IMR-90 (cell line): ENCODE measurements around the gene PNPLA2. TPM values are rescaled to one million over a fixed set of nuclear protein-coding genes. Genes with fewer than 3 reads are reported as not detected.

ENCODE experiments used
- ATAC-seq: fragments of 200-7000 bp; cut with Tn5 transposase; 2 replicates; pipeline ENCODE4 v1.9.1; 2020; ENCODE audit warnings: low read depth, mild to moderate bottlenecking, moderate library complexity
- BruUV-seq: library from RNA; stranded (reverse); fragments of 400-500 nt; replicated peaks from 2 replicates; lab custom pipeline; 2021; lab: Mats Ljungman, UMichigan
- CTCF ChIA-PET: fragments of 300-600 bp; formaldehyde crosslinking; extraction: SDS; loops from one replicate; lab custom pipeline; 2021; ENCODE audit warnings: antibody characterized with exemption; lab: Yijun Ruan, JAX
- POLR2A ChIA-PET: fragments of 300-600 bp; sonication (Branson Sonifier 250); formaldehyde crosslinking; loops from one replicate; lab custom pipeline; 2022; ENCODE audit warnings: antibody characterized with exemption; ENCODE audit not compliant: unreplicated experiment; lab: Charles Lee
- DNase-seq: peaks from one replicate; pipeline ENCODE4 v3.0.0; 2013
- H2AFZ ChIP-seq: replicated peaks from 2 replicates; pipeline ENCODE3; 2013; ENCODE audit warnings: low read length, mild to moderate bottlenecking; ENCODE audit not compliant: poor library complexity
- H2AK5ac ChIP-seq: 2 replicates; pipeline ENCODE4 v1.6.1; 2013; ENCODE audit warnings: low read depth, low read length, inconsistent platforms
- H2AK9ac ChIP-seq: replicated peaks from 2 replicates; pipeline ENCODE3; 2013; ENCODE audit warnings: mild to moderate bottlenecking, low read depth, low read length, moderate library complexity; ENCODE audit not compliant: poor library complexity
- H2BK120ac ChIP-seq: 2 replicates; pipeline ENCODE4 v1.6.1; 2013; ENCODE audit warnings: low read depth, low read length, inconsistent platforms
- H2BK15ac ChIP-seq: 3 replicates; pipeline ENCODE4 v1.6.1; 2013; ENCODE audit warnings: low read depth, low read length, inconsistent platforms
- H2BK20ac ChIP-seq: 2 replicates; pipeline ENCODE4 v1.6.1; 2013; ENCODE audit warnings: low read depth, mild to moderate bottlenecking, inconsistent platforms, low read length, moderate library complexity
- H2BK5ac ChIP-seq: 2 replicates; pipeline ENCODE4 v1.6.1; 2013; ENCODE audit warnings: mild to moderate bottlenecking, low read depth, low read length, inconsistent platforms; ENCODE audit not compliant: poor library complexity, severe bottlenecking
- H3K14ac ChIP-seq: replicated peaks from 2 replicates; pipeline ENCODE4 v1.6.1; 2013; ENCODE audit warnings: low read depth, low read length, inconsistent platforms
- H3K18ac ChIP-seq: 2 replicates; pipeline ENCODE4 v1.6.1; 2013; ENCODE audit warnings: low read depth, low read length, control low read depth
- H3K23ac ChIP-seq: 2 replicates; pipeline ENCODE4 v1.6.1; 2013; ENCODE audit warnings: low read depth, low read length, inconsistent platforms
- H3K27ac ChIP-seq: 2 replicates; pipeline ENCODE4 v1.5.1; 2013; ENCODE audit warnings: mild to moderate bottlenecking, control low read depth, low read length; ENCODE audit not compliant: insufficient read depth
- H3K27me3 ChIP-seq: 2 replicates; pipeline ENCODE4 v1.6.1; 2013; ENCODE audit warnings: low read length; ENCODE audit not compliant: control insufficient read depth, insufficient read depth
- H3K36me3 ChIP-seq: 2 replicates; pipeline ENCODE4 v1.6.1; 2013; ENCODE audit warnings: low read length, mixed read lengths; ENCODE audit not compliant: control insufficient read depth, insufficient read depth
- H3K4ac ChIP-seq: 2 replicates; pipeline ENCODE4 v1.6.1; 2013; ENCODE audit warnings: low read depth, low read length, inconsistent platforms
- H3K4me1 ChIP-seq: 2 replicates; pipeline ENCODE4 v1.6.1; 2013; ENCODE audit warnings: low read length, mixed read lengths; ENCODE audit not compliant: control insufficient read depth, insufficient read depth
- H3K4me2 ChIP-seq: 2 replicates; pipeline ENCODE4 v1.6.1; 2013; ENCODE audit warnings: low read depth, mild to moderate bottlenecking, control low read depth, low read length, moderate library complexity
- H3K4me3 ChIP-seq: 2 replicates; pipeline ENCODE4 v1.5.1; 2013; ENCODE audit warnings: low read depth, mild to moderate bottlenecking, control low read depth, low read length, moderate library complexity; ENCODE audit not compliant: insufficient read depth
- H3K56ac ChIP-seq: 2 replicates; pipeline ENCODE4 v1.6.1; 2013; ENCODE audit warnings: low read length, inconsistent platforms; ENCODE audit not compliant: insufficient read depth; ENCODE audit errors: extremely low read depth
- H3K79me1 ChIP-seq, 2 experiments: 2 replicates each; pipeline ENCODE4 v1.6.1; 2013; ENCODE audit warnings: low read length in 2 of 2, inconsistent platforms in 1 of 2, low read depth in 1 of 2
- H3K9ac ChIP-seq: 2 replicates; pipeline ENCODE4 v1.6.1; 2013; ENCODE audit warnings: low read depth, low read length, control low read depth
- H3K9me1 ChIP-seq: 2 replicates; pipeline ENCODE4 v1.6.1; 2013; ENCODE audit warnings: low read length, inconsistent platforms; ENCODE audit not compliant: insufficient read depth
- H3K9me3 ChIP-seq: 2 replicates; pipeline ENCODE4 v1.6.1; 2013; ENCODE audit warnings: low read length; ENCODE audit not compliant: control insufficient read depth, insufficient read depth
- H4K20me1 ChIP-seq: 2 replicates; pipeline ENCODE4 v1.6.1; 2013; ENCODE audit warnings: low read length, inconsistent platforms; ENCODE audit not compliant: insufficient read depth
- H4K5ac ChIP-seq: 2 replicates; pipeline ENCODE4 v1.6.1; 2013; ENCODE audit warnings: mild to moderate bottlenecking, low read depth, low read length, control low read depth
- H4K8ac ChIP-seq, 2 experiments: 2 replicates each; pipeline ENCODE4 v1.6.1; 2013; ENCODE audit warnings: low read depth in 2 of 2, low read length in 2 of 2, control low read depth in 1 of 2, inconsistent platforms in 1 of 2
- H4K91ac ChIP-seq: 2 replicates; pipeline ENCODE4 v1.6.1; 2013; ENCODE audit warnings: low read depth, low read length, inconsistent platforms; ENCODE audit not compliant: insufficient read depth
- MAZ ChIP-seq: IDR thresholded peaks from 2 replicates; pipeline ENCODE4 v1.6.1; 2012; ENCODE audit warnings: low read depth, mild to moderate bottlenecking, low read length, improper control_type of control experiment, moderate library complexity, borderline replicate concordance
- RAD21 ChIP-seq: IDR thresholded peaks from 2 replicates; pipeline ENCODE4 v1.6.1; 2012; ENCODE audit warnings: low read length, improper control_type of control experiment
- WGBS, 2 experiments: methylation state at CpG; one replicate each; pipeline versions ENCODE4 v1.1.5 to v1.1.7; 2013; ENCODE audit warnings: missing lambda C conversion rate in 2 of 2; ENCODE audit not compliant: insufficient read length in 1 of 2; ENCODE audit errors: extremely low coverage in 2 of 2; 5-methylcytosine and 5-hydroxymethylcytosine counted together
- dilution Hi-C: fragments of 300-500 bp; cut with HindIII; formaldehyde crosslinking; loops from one replicate; pipeline ENCODE4 v1.14.3; 2018; ENCODE audit warnings: low sequenced_read_pairs; ENCODE audit not compliant: unreplicated experiment
- in situ Hi-C: fragments of 300-500 bp; cut with MboI; formaldehyde crosslinking; loops from 3 replicates; pipeline ENCODE4 v1.14.3; 2019; ENCODE audit warnings: low sequenced_read_pairs, inconsistent platforms, mixed read lengths
- intact Hi-C: fragments of 100-400 bp; cut with micrococcal nuclease; formaldehyde crosslinking; loops from 2 replicates; pipeline ENCODE4 v1.10.0; 2022
- polyA plus RNA-seq, 3 experiments: library from polyadenylated mRNA; depleted of rRNA; stranded (reverse); fragments of >200 nt; gene quantifications; 2 replicates each; pipeline ENCODE4 v1.2.3, GENCODE V29; 2012; ENCODE audit warnings: low replicate concordance in 1 of 3
- total RNA-seq: library from RNA; depleted of rRNA; stranded (reverse); fragments of >200 nt; gene quantifications from 2 replicates; pipeline ENCODE4 v1.2.3, GENCODE V29; 2012

PNPLA2 gene
- total and polyA plus RNA-seq, 2 of the 4 experiments (the other 2 are of a cell fraction) = 7.0 to 94.3 TPM

DNA sequence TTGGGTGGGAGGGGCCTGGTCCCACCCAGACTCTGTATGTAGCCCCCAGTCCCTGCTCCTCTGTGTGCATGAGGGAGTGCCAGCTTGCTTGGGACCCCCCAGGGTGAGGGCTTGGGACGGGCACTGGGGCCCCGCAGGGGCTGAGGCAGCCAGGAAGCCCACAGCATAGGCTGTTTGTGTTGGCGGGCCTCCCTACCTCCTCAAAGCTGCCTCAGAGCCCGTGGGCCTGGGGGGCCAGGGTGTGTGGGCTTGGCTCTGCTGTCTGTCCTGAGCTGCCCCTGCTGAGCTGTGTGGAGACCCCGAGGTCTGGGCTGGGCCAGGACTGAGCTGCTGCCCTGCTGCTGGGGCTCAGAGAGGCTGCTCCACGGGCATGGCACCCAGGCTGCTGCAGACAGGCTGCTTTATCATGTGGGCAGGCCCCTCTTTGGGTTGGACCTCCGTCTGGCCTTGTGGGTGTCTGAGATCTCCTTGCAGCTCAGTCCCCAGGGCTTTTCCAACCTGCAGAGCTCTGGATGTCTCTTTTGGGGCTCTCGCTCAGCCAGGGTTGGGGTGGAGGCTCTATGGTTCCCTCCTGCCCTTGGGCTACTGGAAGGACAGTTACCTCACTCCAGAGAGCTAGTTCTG, 27.3 kb downstream of the PNPLA2 start:
- peak overlapping the region; percentile 96 for H3K4ac ChIP-seq
- H3K56ac ChIP-seq = peak overlapping the region; percentile 70; the same call in 1 of the 2 replicates
- peak overlapping the region; percentile 54 for H2AFZ ChIP-seq
- H4K5ac ChIP-seq = peak overlapping the region; percentile 92
- ChIA-PET POLR2A (no interaction called here), CTCF (no interaction called here)
- peaks cover 4% of the 10 kb centered on the region; the same call in 1 of the 2 replicates for H3K36me3 ChIP-seq
- H3K79me1 ChIP-seq = peaks cover 23 to 68% of the 10 kb centered on the region in 2 experiments; a peak in 3 of 4 replicates
- DNase-seq = no peak
- H3K23ac ChIP-seq = peak overlapping the region; percentile 90
- H3K4me3 ChIP-seq = no peak overlapping the region
- BruUV-seq = no TSS peak
- ATAC-seq = no peak
- WGBS, 2 experiments = 29% methylated on average over 4 of the region's 8 CpGs; no CpG with 5 or more reads in 1 of the 2 experiments
- peak overlapping the region; percentile 80 for H3K9ac ChIP-seq
- dilution Hi-C loops = no loop called here
- H3K9me1 ChIP-seq = peaks cover 15% of the 10 kb centered on the region
- peak overlapping the region; percentile 92 for H3K4me2 ChIP-seq
- H2BK15ac ChIP-seq = peak overlapping the region; percentile 42; the same call in 1 of the 3 replicates
- H3K14ac ChIP-seq = peak overlapping the region; percentile 99
- H2AK5ac ChIP-seq = peak overlapping the region; percentile 100
- peak overlapping the region; percentile 95 for H2BK120ac ChIP-seq
- H2BK20ac ChIP-seq = peak overlapping the region; percentile 92
- no peaks in the 10 kb centered on the region for H3K27me3 ChIP-seq
- H3K27ac ChIP-seq = peak overlapping the region; percentile 98
- in situ Hi-C loops = no loop called here
- H4K20me1 ChIP-seq = peaks cover 43% of the 10 kb centered on the region
- H3K9me3 ChIP-seq = no peaks in the 10 kb centered on the region
- peak overlapping the region; percentile 32 to 91; a peak in 2 of 4 replicates for H4K8ac ChIP-seq
- peak overlapping the region; percentile 100 for H2BK5ac ChIP-seq
- peak overlapping the region; percentile 93 for H4K91ac ChIP-seq
- H2AK9ac ChIP-seq = peak overlapping the region; percentile 100
- TF ChIP-seq RAD21 (no peak), MAZ (peak; percentile 49; the same call in 1 of the 2 replicates)
- intact Hi-C loops = loop anchor here (10.0 kb wide), 1 partner anchor 209 kb away; no protein-coding TSS in a partner anchor
- peak overlapping the region; percentile 90 for H3K18ac ChIP-seq
- H3K4me1 ChIP-seq = peaks cover 41% of the 10 kb centered on the region
